ENCODE results near the gene CDKAL1.
"Not testable (repeated sequence)": the region's sequence is repeated elsewhere in the genome, so short reads cannot be mapped to it uniquely, and the experiment has no call there.

The CDKAL1 gene

DNA sequence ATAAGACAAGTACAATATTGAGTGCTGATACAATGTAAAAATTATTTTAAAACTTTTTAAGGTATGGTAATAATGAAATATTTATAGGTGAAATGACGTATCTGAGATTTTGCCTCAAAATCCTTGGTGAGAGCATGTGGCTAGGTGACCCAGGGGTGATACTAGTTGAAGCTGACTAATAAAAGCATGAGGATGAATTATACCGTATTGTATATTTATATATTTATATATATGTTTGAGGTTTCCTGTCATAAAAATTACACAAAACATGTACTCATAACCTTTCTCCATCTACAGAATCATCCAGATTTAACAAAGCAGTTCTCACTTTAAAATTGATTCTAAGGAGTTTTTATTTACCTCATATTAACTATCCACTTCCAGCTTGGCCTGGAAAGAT is 358.1 kb downstream of the CDKAL1 start:
- no peak for DNase-seq

- no peak for DNase-seq
Observed at GRCh38 chr6:20893412-20893811, 359.2 kb downstream of the CDKAL1 start.

- no peak for DNase-seq
Observed at GRCh38 chr6:20900389-20901160, 366.3 kb downstream of the CDKAL1 start.

DNA sequence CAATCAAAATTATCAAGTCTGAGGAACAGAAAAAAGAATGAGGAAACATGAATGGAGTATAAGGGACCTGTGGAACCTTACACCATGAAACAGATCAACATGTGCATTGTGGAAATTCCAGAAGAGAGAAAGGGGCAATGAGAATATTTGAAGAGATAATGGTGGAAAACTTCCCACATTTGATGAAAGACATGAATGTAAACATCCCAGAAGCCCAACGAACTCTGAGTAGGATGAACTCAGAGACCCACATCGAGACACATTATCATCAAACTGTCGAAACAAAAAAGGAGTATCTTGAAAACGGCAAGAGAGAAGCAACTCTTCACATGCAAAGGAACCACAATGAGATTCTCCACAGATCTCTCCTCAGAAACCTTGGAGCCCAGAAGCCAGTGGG is 371.1 kb downstream of the CDKAL1 start:
- DNase-seq = no peak

- no peak for DNase-seq
Observed at GRCh38 chr6:20906945-20907344, 372.7 kb downstream of the CDKAL1 start.

- DNase-seq = no peak
Observed at GRCh38 chr6:20907486-20908071, 373.3 kb downstream of the CDKAL1 start.

- no peak for DNase-seq
Observed at GRCh38 chr6:20909621-20910020, 375.4 kb downstream of the CDKAL1 start.

- no peak for DNase-seq
Observed at GRCh38 chr6:20911712-20912111, 377.5 kb downstream of the CDKAL1 start.

DNA sequence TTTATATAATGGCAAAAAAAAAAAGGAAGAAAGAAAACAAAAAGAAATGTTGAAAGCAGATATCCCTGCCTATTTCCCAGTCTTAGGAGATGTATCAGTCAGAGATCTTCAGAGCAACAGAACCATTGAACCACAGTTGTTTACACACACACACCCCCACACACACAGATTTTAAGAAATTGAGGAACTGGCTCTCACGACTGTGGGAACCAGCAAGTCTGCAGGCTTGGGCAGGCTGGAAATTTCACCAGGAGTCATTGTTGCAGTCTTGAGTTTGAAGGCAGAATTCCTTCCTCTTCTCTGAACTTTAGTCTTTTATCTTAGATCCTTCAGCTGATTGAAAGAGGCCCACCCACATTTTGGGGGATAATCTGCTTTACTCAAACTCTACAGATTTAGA is 380.9 kb downstream of the CDKAL1 start:
- DNase-seq = no peak

- DNase-seq = no peak
Observed at GRCh38 chr6:20915626-20916025, 381.4 kb downstream of the CDKAL1 start.

- no peak for DNase-seq
Observed at GRCh38 chr6:20916086-20916485, 381.8 kb downstream of the CDKAL1 start.

DNA sequence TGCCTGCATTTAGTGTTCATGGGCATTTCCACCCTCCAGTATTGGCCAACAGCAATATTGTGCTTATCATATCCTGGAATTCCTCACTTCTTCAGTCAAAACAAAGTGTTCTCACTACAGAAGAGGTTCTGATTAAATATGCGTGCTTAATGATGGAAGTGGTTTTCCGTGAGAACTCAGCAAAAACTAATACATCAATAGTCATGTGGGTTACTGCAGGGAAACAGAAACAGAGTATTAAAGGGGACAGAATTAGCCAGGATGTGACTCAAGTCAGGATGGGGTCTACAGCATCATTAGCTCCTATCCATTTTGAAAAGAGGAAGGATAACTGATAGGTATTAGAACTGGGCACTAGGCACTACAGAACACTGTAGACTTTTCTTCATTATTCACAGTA is 384.6 kb downstream of the CDKAL1 start:
- no peak for DNase-seq

DNA sequence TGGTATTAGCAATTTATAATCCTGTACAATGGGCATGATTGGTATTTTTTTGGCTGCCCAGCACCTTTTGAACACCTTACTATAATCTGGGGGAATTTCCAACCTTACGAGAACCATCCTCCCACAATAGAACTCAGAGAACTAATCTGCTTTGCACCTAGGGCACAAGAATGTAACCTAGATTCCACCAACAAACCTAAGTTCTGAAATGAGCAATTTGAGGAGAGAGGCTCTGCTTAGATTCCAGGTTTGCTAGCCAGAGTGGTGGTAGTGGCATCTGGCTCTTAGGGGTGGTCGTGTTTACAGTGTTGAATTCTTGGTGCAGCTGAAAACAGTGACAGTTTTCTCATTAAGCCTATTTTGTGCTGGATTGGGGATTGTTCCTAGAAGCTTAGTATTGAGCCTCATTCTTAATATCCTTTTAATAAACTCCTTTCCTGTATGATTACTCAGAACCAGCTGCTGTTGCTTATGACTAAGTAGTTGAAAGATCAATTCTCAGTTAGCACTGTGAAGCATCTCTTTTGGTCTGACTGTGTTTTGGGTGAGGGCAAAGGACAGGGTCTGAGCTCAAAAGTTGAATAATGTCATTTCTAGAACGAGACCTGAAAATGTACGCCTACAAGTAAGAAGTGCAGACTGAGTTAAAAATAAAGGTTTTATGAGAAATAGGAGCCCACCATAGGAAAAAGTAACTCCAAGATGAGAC is 385.6 kb downstream of the CDKAL1 start:
- DNase-seq = no peak

DNA sequence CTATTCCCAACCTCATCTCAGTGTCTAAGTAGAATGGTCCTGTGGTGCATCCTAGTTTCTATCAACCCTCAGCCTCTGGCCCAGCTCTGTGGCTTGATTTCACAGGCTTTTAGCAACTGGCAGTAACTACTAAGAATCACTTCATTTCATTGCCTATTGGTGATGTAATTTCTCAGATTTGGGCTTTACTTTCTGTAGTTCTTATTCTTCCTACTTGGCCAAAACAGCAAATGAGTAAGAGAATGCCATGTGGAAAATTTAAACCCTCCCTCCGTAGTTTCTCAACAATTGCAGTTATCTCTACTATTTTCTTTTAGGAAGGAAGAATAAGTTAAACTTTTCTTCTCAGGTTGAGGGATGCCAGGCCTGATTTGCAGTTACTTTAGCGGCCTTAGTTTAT is 387.3 kb downstream of the CDKAL1 start:
- DNase-seq = no peak

- DNase-seq = no peak
Observed at GRCh38 chr6:20922743-20923142, 388.5 kb downstream of the CDKAL1 start.

DNA sequence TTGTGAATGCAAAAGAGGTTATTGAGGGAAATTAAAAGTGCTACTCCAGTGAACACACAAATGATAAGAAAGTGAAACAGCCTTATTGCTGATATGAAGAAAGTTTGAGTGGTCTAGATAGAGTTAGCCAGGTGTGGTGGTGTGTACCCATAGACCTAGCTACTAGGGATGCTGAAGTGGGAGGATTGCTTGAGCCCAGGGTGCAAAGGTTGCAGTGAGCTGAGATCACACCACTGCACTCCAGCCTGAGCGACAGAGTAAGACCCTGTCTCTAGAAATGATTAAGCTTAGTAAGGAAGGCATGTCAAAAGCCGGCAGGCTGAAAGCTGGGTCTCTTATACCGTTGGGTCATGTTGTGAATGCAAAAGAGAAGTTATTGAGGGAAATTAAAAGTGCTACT is 389.8 kb downstream of the CDKAL1 start:
- not testable (repeated sequence) for DNase-seq

DNA sequence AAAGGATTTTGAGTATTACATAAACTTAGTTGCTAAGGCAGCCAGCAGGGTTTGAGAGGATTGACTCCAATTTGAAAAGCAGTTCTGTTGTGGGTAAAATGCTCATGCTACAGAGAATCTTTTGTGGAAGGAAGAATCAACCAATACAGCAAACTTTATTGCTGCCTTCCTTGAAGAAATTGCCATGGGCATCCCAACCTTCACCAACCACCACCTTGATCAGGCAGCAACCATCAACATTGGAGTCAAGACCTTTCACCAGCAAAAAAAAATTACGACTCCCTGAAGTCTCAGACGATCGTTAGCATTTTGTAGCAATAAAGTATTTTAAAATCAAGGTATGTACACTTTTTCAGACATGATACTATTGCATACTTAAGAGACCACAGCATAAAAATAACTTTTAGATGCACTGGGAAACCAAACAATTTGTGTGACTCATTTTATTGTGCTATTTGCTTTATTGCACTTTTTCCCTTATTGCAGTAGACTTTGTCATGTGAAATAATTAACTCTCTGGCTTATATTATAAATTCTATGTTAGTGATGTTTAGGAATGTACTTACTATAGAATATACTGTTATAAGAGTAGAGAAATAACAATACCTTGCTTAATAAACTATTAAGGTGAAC is 390.8 kb downstream of the CDKAL1 start:
- no peak for DNase-seq

DNA sequence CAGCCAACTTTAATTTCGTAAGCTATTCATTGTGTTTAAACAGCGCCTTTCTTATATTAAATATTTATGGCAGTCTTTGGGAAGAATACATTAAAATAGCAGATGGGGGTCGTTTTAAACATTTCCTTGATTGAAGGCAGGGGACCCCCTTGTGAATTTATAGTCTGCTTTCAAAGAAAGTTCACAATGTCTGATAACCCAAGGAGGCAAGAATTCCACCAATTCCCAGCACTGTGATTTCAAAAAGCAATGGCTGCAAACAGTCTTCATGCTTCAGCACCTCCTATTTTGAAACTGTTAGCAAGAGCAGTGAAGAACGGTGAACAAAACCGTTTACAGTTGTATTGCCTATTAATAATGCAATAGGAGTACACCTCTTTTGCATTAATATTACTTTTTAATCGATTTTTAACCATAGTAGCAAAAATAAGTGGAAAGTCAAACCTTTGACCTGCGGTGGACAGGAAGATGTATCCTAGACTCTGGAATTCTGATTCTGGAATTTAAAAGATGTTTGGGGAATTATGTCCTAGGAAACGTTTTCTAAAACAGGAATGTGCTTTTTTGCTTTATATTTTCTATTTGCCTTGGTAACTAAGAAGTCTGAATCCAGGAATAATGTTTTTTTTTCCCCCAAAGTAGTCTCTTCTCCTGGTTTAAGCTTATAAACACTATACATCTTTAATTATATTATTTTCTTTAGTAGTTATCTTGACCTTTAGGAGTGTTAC is 393.0 kb downstream of the CDKAL1 start:
- DNase-seq = no peak

DNA sequence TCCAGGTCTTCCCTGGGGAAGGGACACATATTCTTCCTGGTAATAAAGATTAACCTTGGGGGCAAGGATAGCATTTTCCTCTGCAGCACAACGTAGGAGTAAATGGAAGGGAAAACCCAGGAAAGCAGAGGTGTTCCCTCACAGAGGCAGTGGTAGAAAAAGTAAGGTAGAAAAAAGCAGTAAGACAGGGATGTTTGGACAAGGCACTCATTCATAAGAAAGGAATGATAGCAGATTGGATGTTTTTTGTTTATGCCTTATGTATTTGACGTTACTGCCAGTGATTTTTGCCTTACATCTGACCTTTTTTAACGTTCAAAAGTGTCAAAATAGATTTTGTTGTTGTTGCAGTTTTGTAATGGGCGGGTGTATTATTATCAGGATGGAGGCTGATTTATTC is 395.0 kb downstream of the CDKAL1 start:
- no peak for DNase-seq

DNA sequence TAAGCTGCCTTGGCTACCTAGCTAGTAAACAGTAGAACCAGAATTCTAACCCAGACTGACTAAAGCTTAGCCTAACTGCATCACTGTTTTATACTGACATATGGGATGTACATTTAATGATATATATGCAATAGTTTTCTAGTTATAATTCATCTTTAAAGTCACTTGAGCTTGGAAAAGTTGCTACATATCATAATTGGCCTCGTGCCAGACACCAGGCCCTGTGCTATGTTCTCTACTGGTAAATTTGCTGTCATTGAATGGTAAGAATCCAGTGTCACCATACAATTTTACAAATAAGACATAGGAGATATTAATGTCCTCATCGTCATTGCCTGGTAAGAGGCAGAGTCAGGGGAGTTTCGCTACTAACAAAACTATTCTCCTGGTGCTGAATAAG is 396.8 kb downstream of the CDKAL1 start:
- no peak for DNase-seq

GRCh38 chr6:20931772-20932171 is 397.5 kb downstream of the CDKAL1 start:
- DNase-seq = no peak

DNA sequence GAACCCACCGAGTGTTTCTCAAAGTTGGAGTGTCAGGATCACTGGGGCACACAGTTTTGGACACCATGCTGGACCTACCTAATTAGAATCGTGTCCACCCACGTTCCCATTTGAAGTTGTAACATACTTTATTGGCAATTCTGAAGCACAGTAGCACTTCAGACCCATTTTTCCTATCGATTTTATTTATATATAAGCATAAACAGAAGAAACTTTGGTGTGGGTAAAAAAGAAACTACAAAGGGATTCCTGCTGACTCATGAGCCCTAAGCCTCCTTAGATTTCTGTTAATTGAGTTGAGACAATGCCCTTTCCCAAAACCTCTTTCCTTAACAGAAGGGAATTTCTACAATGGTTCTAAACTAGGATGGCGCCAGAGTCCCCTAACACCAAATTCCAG is 398.0 kb downstream of the CDKAL1 start:
- no peak for DNase-seq
